PC-9 (cell line): Measurements from ENCODE around the gene IMP4. TPM values are rescaled to one million over a fixed set of nuclear protein-coding genes. Genes with fewer than 3 reads are reported as not detected.

Experiments
- BruUV-seq: library from RNA; stranded (reverse); fragments of 400-500 nt; replicated peaks from 2 replicates; lab custom pipeline; 2021; lab: Mats Ljungman, UMichigan
- CTCF ChIA-PET: fragments of 300-600 bp; sonication (Branson Sonifier 250); formaldehyde crosslinking; loops from one replicate; lab custom pipeline; 2022; ENCODE audit warnings: antibody characterized with exemption; lab: Charles Lee
- POLR2A ChIA-PET: fragments of 300-600 bp; sonication (Branson Sonifier 250); formaldehyde crosslinking; loops from one replicate; lab custom pipeline; 2022; ENCODE audit warnings: antibody characterized with exemption; ENCODE audit not compliant: unreplicated experiment; lab: Charles Lee
- DNase-seq, 2 experiments: peaks; one replicate each; pipeline versions ENCODE4 v3.0.0 to v3.0.0-alpha.2; 2015 to 2022; ENCODE audit warnings: mixed read lengths in 1 of 2
- H2AFZ ChIP-seq: fragments of 200-600 bp; sonication (generic); 2 replicates; pipeline ENCODE4 v1.8.1; 2017; ENCODE audit warnings: antibody characterized with exemption
- H3F3A ChIP-seq: fragments of 200-600 bp; sonication (generic); 2 replicates; pipeline ENCODE4 v1.8.1; 2017; ENCODE audit warnings: antibody characterized with exemption, mild to moderate bottlenecking, low read depth; ENCODE audit not compliant: insufficient read depth
- H3K27ac ChIP-seq: fragments of 200-600 bp; sonication (generic); 2 replicates; pipeline ENCODE4 v1.6.1; 2016; ENCODE audit warnings: mixed run types
- H3K27me3 ChIP-seq: fragments of 200-600 bp; sonication (generic); 2 replicates; pipeline ENCODE4 v1.6.1; 2016; ENCODE audit warnings: low read depth, mixed run types; ENCODE audit not compliant: insufficient read depth
- H3K36me3 ChIP-seq: fragments of 200-600 bp; sonication (generic); 2 replicates; pipeline ENCODE4 v1.6.1; 2016; ENCODE audit warnings: low read depth, mixed run types
- H3K4me1 ChIP-seq: fragments of 200-600 bp; sonication (generic); replicated peaks from 2 replicates; pipeline ENCODE4 v1.6.1; 2016; ENCODE audit warnings: mixed run types; ENCODE audit not compliant: insufficient read depth
- H3K4me2 ChIP-seq: fragments of 200-600 bp; sonication (generic); 2 replicates; pipeline ENCODE4 v1.6.1; 2017; ENCODE audit warnings: mixed run types
- H3K4me3 ChIP-seq: fragments of 200-600 bp; sonication (generic); 2 replicates; pipeline ENCODE4 v1.6.1; 2016; ENCODE audit warnings: mixed run types
- H3K79me2 ChIP-seq: fragments of 200-600 bp; sonication (generic); 2 replicates; pipeline ENCODE4 v1.6.1; 2017; ENCODE audit warnings: low read depth, mixed run types
- H3K9me2 ChIP-seq: fragments of 200-600 bp; sonication (generic); 2 replicates; pipeline ENCODE4 v1.8.1; 2017; ENCODE audit warnings: mild to moderate bottlenecking; ENCODE audit not compliant: insufficient read depth
- H3K9me3 ChIP-seq: fragments of 200-600 bp; sonication (generic); 2 replicates; pipeline ENCODE4 v1.8.1; 2016; ENCODE audit warnings: low read depth; ENCODE audit not compliant: insufficient read depth
- H4K20me1 ChIP-seq: fragments of 200-600 bp; sonication (generic); 2 replicates; pipeline ENCODE4 v1.8.1; 2017; ENCODE audit not compliant: insufficient read depth
- CTCF ChIP-seq: fragments of 200-600 bp; sonication (generic); conservative IDR thresholded peaks from 2 replicates; pipeline ENCODE4 v1.6.1; 2017; ENCODE audit warnings: mixed run types, antibody characterized with exemption, mild to moderate bottlenecking, moderate library complexity
- EZH2 ChIP-seq: fragments of 200-600 bp; sonication (generic); IDR thresholded peaks from 2 replicates; pipeline ENCODE4 v1.8.0; 2017; ENCODE audit warnings: antibody characterized with exemption, low read depth
- intact Hi-C: fragments of 100-400 bp; cut with micrococcal nuclease; formaldehyde crosslinking; loops from one replicate; pipeline ENCODE4 v1.10.0; 2022; ENCODE audit not compliant: unreplicated experiment
- total RNA-seq: library from RNA; stranded (reverse); gene quantifications from 2 replicates; pipeline ENCODE4 v1.2.3, GENCODE V29; 2021

IMP4 gene
- total RNA-seq, 1 experiment from 2014 or later, result 76.8 TPM

- Histone ChIP-seq H3K4me3 (peak within 1 kb of the TSS; percentile 88), H3K9me2 (no peaks in the 10 kb centered on the region), H2AFZ (peak within 1 kb of the TSS; percentile 97), H3K27ac (no peak within 1 kb of the TSS), H3K4me2 (peak within 1 kb of the TSS; percentile 90), H4K20me1 (no peaks in the 10 kb centered on the region), H3F3A (peaks cover 6% of the 10 kb centered on the region; the same call in 1 of the 2 replicates), H3K9me3 (no peaks in the 10 kb centered on the region), H3K4me1 (peaks cover 16% of the 10 kb centered on the region), H3K36me3 (no peaks in the 10 kb centered on the region), H3K27me3 (no peaks in the 10 kb centered on the region), H3K79me2 (0 out of 2 replicates have a peak, but pooled peaks cover 7% of the 10 kb centered on the region)
- TF ChIP-seq EZH2 (no peak), CTCF (peak; percentile 42; the same call in 1 of the 2 replicates)
- intact Hi-C loops, result loop anchor here (1.0 to 5.0 kb wide), 3 partner anchors 16 to 36 kb away; no protein-coding TSS in a partner anchor
- no TSS peak for BruUV-seq
- peak; percentile 75 to 87 for DNase-seq
- ChIA-PET POLR2A (no interaction called here), CTCF (no interaction called here)
These were observed 13.1 kb downstream of the IMP4 start, which contains the start of gene PTPN18 for GRCh38 chr2:130355578-130356431. Gene PTPN18, plus strand, starts transcription at chr2:130356056. Its CDS starts 52 bp downstream, at chr2:130356108.

GRCh38 chr2:130357864-130358263 lies 15.2 kb downstream of the IMP4 start:
- H3K79me2 ChIP-seq, result 0 out of 2 replicates have a peak, but pooled peaks cover 7% of the 10 kb centered on the region
- TF ChIP-seq CTCF (no peak), EZH2 (no peak)
- no peak overlapping the region for H2AFZ ChIP-seq
- peaks cover 16% of the 10 kb centered on the region for H3K4me1 ChIP-seq
- no peak overlapping the region for H3K4me3 ChIP-seq
- no peaks in the 10 kb centered on the region for H3K9me3 ChIP-seq
- DNase-seq, result no peak
- POLR2A ChIA-PET, result no interaction called here
- no peak overlapping the region for H3K4me2 ChIP-seq
- intact Hi-C loops, result loop anchor here (5.0 kb wide), 1 partner anchor 34 kb away; no protein-coding TSS in a partner anchor
- H3K36me3 ChIP-seq, result no peaks in the 10 kb centered on the region
- H3K27ac ChIP-seq, result no peak overlapping the region
- H3K27me3 ChIP-seq, result no peaks in the 10 kb centered on the region
- CTCF ChIA-PET, result no interaction called here
- no peaks in the 10 kb centered on the region for H3K9me2 ChIP-seq
- no TSS peak for BruUV-seq
- H3F3A ChIP-seq, result no peaks in the 10 kb centered on the region
- H4K20me1 ChIP-seq, result no peaks in the 10 kb centered on the region

- POLR2A ChIA-PET, result no interaction called here
- Histone ChIP-seq H3K4me2 (no peak overlapping the region), H3K36me3 (no peaks in the 10 kb centered on the region), H4K20me1 (no peaks in the 10 kb centered on the region), H3F3A (no peaks in the 10 kb centered on the region), H2AFZ (no peak overlapping the region), H3K27me3 (no peaks in the 10 kb centered on the region), H3K27ac (no peak overlapping the region), H3K4me3 (no peak overlapping the region), H3K9me2 (no peaks in the 10 kb centered on the region), H3K9me3 (no peaks in the 10 kb centered on the region), H3K79me2 (0 out of 2 replicates have a peak, but pooled peaks cover 7% of the 10 kb centered on the region), H3K4me1 (peaks cover 16% of the 10 kb centered on the region)
- no peak for DNase-seq
- BruUV-seq, result no TSS peak
- TF ChIP-seq CTCF (no peak), EZH2 (no peak)
- intact Hi-C loops, result loop anchor here (5.0 kb wide), 1 partner anchor 34 kb away; no protein-coding TSS in a partner anchor
- CTCF ChIA-PET, result no interaction called here
These were observed 16.0 kb downstream of the IMP4 start for GRCh38 chr2:130358420-130359350.
